Hepatocyte (in vitro differentiated cells): ENCODE results near the gene PHLDB2.

Experiments
- CTCF ChIP-seq: fragments of 200-600 bp; sonication (generic); IDR thresholded peaks from 2 replicates; pipeline ENCODE4 v1.5.1; 2016; ENCODE audit warnings: antibody characterized with exemption, mild to moderate bottlenecking; ENCODE audit not compliant: poor library complexity
- EZH2 ChIP-seq: fragments of 200-600 bp; sonication (generic); IDR thresholded peaks from 2 replicates; pipeline ENCODE4 v1.6.1; 2016; ENCODE audit warnings: antibody characterized with exemption, mild to moderate bottlenecking, borderline replicate concordance
- EZH2phosphoT487 ChIP-seq: fragments of 200-600 bp; sonication (generic); IDR thresholded peaks from one replicate; pipeline ENCODE4 v1.6.1; 2018; ENCODE audit warnings: antibody characterized with exemption, mild to moderate bottlenecking, low read depth, moderate library complexity; ENCODE audit not compliant: unreplicated experiment, severe bottlenecking

DNA sequence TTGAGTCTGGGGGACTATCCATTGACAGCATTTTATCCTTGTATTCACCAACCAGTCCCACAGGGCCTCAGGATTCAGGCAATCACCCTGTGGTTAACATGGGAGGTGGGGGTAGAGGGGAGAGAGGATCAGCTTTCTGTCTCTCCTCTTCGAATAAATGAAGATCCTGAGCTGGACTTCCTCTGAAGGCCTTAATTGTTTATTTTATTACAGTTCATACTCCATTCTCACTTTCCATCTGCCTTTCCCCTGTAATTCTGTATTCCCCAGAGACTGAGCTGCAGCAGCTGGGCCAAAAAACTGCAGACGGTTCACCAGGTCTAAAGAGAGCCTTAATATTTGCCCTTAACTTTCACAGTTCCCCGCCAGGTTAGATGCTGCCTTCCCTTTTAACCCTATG, 151.6 kb downstream of the PHLDB2 start:
- TF ChIP-seq CTCF = no peak
- no peak for TF ChIP-seq EZH2
- TF ChIP-seq EZH2phosphoT487 = no peak
